Measurements from ENCODE around the gene EYS. TPM values are rescaled to one million over a fixed set of nuclear protein-coding genes. Genes with fewer than 3 reads are reported as not detected.

EYS gene
- polyA plus RNA-seq, 2 of the 4 experiments (the other 2 are of a cell fraction) = 0.03 to 0.06 TPM

DNA sequence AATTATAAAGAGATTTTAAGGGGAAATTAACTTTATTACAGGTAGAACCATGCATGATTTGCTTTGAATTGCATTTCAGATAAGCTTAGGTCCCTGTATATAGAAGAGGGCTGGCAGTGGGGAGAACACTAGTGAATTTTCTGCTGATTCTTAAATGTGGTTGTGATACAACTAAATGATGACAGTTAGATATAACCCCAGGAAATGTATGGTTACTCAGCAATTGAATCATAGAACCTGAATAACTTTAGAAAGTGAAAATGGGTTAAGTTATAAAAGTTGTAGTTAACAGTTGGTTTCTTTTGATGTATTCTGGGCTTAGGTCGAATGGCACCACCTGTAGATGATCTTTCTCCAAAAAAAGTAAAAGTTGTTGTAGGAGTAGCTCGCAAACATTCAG lies 2001.3 kb downstream of the EYS start (continued):
- TF ChIP-seq KDM1A (IDR thresholded peaks at IDR 0.05; ENCODE audit: low read depth) (no peak), POLR2A (IDR thresholded peaks at IDR 0.05; ENCODE audit: low read length) (no peak), ZFP36 (IDR thresholded peaks at IDR 0.05; ENCODE audit: borderline replicate concordance, partially characterized antibody) (no peak), EP300 (IDR thresholded peaks at IDR 0.05) (no peak)

DNA sequence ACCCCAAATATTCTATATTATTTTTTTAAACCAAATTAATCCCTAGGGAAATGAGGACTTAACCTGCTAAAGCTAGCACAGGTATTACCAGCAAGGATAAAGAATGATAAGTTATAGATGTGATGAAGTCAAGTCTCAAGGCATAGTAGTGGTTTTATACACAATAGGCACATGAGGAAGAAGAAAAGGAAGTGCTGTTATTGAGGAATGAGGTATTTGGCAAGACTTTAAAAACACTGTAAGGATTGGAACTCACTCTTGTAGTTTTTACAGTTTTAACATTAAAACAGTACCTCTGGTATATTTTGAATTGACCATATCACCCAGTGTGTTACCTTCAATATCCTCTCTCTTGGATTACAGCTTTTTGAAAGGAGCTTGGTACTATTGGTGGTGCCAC lies 2016.8 kb downstream of the EYS start:
- FAIRE-seq (no peak), DNase-seq (ENCODE audit: low read depth in 1 of 2, low spot score in 1 of 2) (no peak), ATAC-seq (no peak)
- Histone ChIP-seq H3K4me1 (peaks cover 14% of the 10 kb centered on the region; the same call in 1 of the 3 replicates), H3K4me3 (no peak overlapping the region), H3K27ac (no peak overlapping the region), H3K4me2 (no peak overlapping the region), H3K9me3 (no peaks in the 10 kb centered on the region)
- POLR2A ChIA-PET = no interaction called here
- CTCF ChIA-PET = interaction anchor here (0.7 to 2.6 kb wide), 3 partner anchors 14 to 92 kb away, joined by 3 to 8 read pairs (median 4); no protein-coding TSS in a partner anchor
- TF ChIP-seq, protein P1, sequence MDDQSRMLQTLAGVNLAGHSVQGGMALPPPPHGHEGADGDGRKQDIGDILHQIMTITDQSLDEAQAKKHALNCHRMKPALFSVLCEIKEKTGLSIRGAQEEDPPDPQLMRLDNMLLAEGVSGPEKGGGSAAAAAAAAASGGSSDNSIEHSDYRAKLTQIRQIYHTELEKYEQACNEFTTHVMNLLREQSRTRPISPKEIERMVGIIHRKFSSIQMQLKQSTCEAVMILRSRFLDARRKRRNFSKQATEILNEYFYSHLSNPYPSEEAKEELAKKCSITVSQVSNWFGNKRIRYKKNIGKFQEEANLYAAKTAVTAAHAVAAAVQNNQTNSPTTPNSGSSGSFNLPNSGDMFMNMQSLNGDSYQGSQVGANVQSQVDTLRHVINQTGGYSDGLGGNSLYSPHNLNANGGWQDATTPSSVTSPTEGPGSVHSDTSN (IDR thresholded peaks at IDR 0.05) = no peak
- TF ChIP-seq JUNB (IDR thresholded peaks at IDR 0.05) = no peak

DNA sequence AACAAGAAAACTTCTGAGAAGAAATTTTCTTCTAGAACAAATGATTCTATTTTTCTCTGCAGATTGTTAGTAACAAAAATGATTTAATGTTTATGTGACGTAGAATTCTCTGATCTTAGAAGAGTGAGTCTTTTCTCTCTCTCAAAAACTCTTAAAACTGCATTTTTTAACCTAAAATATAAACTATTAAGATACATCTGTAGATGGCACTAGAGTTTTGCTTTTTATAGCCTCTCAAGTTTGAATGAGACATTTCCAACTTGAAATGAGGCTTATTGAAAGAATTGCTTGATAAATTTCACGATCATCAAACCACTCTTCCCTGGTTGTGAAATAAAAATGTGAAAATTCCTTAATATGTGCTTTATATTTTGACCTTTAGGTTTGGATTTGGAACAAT lies 2017.6 kb downstream of the EYS start:
- no peak overlapping the region for H3K4me3 ChIP-seq
- H3K4me1 ChIP-seq = peaks cover 14% of the 10 kb centered on the region; the same call in 1 of the 3 replicates
- H3K27ac ChIP-seq = no peak overlapping the region
- no peak for TF ChIP-seq CHD4 (IDR thresholded peaks at IDR 0.05; ENCODE audit: borderline replicate concordance)
- TF ChIP-seq RNF2 (IDR thresholded peaks at IDR 0.05; ENCODE audit: borderline replicate concordance, low read depth) = no peak
- no peak for TF ChIP-seq PHF8 (IDR thresholded peaks at IDR 0.05; ENCODE audit: borderline replicate concordance, low read depth)
- no peak for TF ChIP-seq HEYL (CRISPR knock-in tag; IDR thresholded peaks at IDR 0.05)
- TF ChIP-seq, protein P2, sequence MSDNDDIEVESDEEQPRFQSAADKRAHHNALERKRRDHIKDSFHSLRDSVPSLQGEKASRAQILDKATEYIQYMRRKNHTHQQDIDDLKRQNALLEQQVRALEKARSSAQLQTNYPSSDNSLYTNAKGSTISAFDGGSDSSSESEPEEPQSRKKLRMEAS (IDR thresholded peaks at IDR 0.05) = no peak
- no peak for TF ChIP-seq SMC3 (IDR thresholded peaks at IDR 0.05)
- no peak for TF ChIP-seq HDAC2 (IDR thresholded peaks at IDR 0.05)
- TF ChIP-seq, protein P3, sequence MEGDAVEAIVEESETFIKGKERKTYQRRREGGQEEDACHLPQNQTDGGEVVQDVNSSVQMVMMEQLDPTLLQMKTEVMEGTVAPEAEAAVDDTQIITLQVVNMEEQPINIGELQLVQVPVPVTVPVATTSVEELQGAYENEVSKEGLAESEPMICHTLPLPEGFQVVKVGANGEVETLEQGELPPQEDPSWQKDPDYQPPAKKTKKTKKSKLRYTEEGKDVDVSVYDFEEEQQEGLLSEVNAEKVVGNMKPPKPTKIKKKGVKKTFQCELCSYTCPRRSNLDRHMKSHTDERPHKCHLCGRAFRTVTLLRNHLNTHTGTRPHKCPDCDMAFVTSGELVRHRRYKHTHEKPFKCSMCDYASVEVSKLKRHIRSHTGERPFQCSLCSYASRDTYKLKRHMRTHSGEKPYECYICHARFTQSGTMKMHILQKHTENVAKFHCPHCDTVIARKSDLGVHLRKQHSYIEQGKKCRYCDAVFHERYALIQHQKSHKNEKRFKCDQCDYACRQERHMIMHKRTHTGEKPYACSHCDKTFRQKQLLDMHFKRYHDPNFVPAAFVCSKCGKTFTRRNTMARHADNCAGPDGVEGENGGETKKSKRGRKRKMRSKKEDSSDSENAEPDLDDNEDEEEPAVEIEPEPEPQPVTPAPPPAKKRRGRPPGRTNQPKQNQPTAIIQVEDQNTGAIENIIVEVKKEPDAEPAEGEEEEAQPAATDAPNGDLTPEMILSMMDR (IDR thresholded peaks at IDR 0.05) = no peak
- TF ChIP-seq CEBPB (IDR thresholded peaks at IDR 0.05) = no peak
- TF ChIP-seq NR3C1 (IDR thresholded peaks at IDR 0.05) = no peak
- no peak for TF ChIP-seq ZFP36 (IDR thresholded peaks at IDR 0.05; ENCODE audit: borderline replicate concordance, partially characterized antibody)
- TF ChIP-seq JUNB (IDR thresholded peaks at IDR 0.05) = no peak
- TF ChIP-seq CHD2 (IDR thresholded peaks at IDR 0.05; ENCODE audit: low read length, partially characterized antibody) = no peak
- TF ChIP-seq SREBF2 (IDR thresholded peaks at IDR 0.05) = no peak
- no peak for TF ChIP-seq KDM5A (IDR thresholded peaks at IDR 0.05)
- TF ChIP-seq CBX2 (IDR thresholded peaks at IDR 0.05; ENCODE audit: borderline replicate concordance, low read depth) = no peak
- TF ChIP-seq RCOR1 (IDR thresholded peaks at IDR 0.05; ENCODE audit: low read depth, low read length) = no peak
- no peaks in the 10 kb centered on the region for H3K9me3 ChIP-seq
- CTCF ChIA-PET = interaction anchor here (0.7 to 1.7 kb wide), 3 partner anchors 15 to 42 kb away, joined by 3 to 4 read pairs (median 3); no protein-coding TSS in a partner anchor
- ATAC-seq (no peak), DNase-seq (ENCODE audit: low read depth in 1 of 2, low spot score in 1 of 2) (no peak), FAIRE-seq (no peak)
- H3K4me2 ChIP-seq = no peak overlapping the region
- WGBS (ENCODE audit: missing lambda C conversion rate) = 81% methylated on average over 2 of the region's 2 CpGs
- POLR2A ChIA-PET = no interaction called here

Data from A549 (cell line).